HG03280 (cell line): Measurements from ENCODE around the gene PCAT7.
"Not testable (repeated sequence)": the region's sequence is repeated elsewhere in the genome, so short reads cannot be mapped to it uniquely, and the experiment has no call there.

Experiments
- ATAC-seq: cut with Tn5 transposase; IDR thresholded peaks from one replicate; pipeline ENCODE4 v1.9.1; 2021; ENCODE audit warnings: mild to moderate bottlenecking, moderate library complexity; ENCODE audit not compliant: unreplicated experiment

PCAT7 gene

DNA sequence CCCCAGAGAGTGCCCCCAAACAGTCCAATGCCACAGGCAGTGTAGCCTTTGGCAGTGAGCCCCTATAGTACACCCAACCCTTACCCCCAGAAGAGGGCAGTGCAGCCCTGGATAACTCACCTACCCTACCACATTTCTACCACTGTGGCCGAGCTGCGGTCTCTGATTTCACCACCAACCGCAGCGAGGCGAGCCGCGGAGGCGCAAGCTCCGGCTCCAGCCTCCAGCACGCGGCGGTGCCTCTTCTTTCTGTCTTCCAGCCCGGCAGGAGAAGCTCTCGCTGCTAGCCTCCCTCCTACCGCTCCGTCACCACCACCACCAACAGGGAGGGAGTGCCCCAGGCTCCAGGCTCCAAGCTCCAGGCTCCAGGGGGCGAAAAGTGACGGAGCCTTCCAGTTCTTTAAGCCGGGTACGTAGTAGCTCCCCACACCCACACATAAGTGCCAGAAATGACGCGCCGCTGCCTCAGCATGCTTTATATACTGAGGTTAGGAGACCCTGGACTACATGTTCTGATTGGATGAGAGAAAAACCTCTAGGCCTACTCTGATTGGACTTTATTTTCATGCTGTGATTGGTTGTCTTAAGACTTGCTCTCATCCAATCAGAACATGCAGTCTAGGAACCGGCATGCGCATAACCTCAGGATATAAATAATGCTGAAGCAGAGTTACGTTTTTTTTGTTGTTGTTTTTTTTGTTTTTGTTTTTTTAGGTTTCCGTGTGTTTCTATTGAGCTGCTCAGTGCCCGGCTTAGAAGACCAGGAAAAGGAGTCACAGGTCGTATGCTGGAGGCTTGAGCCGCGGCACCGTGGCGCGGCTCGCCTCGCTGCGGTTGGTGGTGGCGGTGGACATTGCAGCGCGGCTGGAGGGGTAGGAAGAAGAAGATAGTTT, at the start of gene PCAT7:
PCAT7 (plus strand) TSS at position 645 of the 893 bp plus-strand sequence.
- no peak for ATAC-seq

DNA sequence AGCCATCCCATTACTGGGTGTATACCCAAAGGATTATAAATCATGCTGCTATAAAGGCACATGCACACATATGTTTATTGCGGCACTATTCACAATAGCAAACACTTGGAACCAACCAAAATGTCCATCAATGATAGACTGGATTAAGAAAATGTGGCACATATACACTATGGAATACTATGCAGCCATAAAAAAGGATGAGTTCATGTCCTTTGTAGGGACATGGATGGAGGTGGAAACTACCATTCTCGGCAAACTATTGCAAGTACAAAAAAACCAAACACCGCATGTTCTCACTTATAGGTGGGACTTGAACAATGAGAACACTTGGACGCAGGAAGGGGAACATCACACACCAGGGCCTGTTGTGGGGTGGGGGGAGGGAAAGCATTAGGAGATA, 48.5 kb upstream of the PCAT7 start:
- not testable (repeated sequence) for ATAC-seq

DNA sequence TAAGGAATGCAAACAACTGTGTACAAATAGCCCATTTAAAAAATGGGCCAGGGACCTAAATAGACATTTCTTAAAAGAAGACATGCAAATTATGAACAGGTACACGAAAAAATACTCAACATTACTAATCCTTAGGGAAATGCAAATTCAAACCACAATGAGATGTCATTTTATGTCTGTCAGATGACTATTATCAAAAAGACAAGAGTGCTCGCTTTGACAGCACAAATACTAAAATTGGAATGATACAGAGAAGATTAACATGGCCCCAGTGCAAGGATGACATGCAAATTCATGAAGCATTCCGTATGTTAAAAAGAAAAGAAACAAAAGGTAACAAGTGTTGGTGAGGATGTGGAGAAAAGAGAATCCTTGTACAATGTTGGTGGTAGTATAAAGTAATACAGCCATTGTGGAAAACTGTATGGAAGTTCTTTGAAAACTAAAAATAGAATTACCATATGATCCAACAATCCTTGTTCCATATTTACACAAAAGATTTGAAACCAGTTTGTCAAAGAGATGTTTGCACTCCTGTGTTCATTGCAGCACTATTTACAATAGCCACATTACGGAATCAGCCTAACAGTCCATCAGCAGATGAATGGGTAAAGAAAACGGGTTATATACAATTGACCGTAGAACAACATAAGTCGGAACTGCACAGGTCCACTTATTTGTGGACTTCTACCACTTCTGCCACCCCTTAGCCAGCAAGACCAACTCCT, 47.2 kb upstream of the PCAT7 start:
- ATAC-seq: no peak

DNA sequence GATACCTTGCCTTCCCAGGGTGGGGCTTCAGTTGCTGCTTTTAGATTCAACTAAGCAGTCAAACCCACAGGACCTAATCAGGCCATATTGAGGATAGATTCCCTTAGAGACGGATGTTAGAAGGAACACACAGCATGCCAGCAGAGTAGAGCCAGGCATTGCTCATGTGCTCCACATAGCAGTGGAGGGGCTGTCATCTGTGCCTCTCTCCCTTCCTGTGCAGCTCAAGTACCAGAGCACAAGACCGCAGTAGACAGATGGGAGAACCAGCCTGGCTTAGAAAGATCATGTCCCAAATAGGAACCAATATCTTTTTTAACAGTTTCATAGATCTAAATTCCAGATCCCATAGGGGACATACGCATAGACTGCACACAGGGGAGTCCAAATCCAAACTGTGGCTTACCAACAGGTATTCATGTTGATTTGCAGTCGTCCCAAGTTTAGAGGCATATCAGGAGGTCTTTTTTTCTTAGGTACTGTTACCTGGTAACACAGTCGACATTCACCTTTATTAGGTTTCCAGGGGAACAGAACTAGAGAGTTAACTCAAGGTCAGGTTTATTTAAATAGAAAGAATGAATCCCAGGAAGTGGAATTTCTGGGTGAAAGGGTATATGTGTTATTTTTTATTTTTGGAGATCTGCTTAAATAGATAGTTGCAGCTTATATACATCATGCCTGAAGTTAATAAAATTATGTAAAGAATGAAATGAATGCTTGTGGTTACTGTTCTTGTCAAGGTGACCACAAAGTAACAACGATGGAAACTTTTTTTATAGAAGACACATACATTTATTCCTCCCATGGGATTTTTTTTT, 43.5 kb upstream of the PCAT7 start:
- no peak for ATAC-seq

DNA sequence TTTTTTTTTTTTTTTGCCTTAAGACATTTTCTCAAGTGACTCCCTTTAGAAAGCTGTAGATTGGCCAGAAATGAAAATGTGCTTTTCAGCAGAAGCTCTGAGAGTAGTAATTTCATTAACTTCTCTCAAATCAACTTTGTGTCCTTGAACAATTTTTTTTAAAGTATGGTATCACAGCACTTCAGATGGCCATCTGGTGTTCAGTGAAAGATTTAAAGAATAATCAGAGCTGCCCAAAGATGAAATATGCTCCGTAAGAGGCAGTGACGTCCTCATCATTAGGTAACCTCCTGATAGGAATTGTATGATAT, 43.0 kb upstream of the PCAT7 start:
- ATAC-seq: no peak

DNA sequence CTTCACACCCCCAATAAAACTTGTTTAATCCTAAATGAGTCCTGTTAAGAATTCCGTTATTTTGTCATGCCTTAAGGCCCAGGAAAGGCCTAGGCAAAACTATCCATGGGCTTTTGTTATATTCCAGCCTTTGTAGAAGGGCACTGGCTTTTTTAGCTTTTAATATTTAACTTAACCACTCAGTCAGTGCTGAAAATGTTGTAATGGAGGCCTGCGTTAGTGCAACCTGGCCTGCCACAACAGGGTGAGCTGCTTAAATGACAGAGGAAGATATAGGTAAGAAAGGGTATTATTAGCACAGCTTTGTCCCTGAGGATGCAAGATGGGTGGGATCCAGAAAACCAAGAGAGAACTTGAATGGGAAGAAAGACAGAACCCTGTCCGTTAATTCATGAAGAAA, 40.2 kb upstream of the PCAT7 start:
- no peak for ATAC-seq

DNA sequence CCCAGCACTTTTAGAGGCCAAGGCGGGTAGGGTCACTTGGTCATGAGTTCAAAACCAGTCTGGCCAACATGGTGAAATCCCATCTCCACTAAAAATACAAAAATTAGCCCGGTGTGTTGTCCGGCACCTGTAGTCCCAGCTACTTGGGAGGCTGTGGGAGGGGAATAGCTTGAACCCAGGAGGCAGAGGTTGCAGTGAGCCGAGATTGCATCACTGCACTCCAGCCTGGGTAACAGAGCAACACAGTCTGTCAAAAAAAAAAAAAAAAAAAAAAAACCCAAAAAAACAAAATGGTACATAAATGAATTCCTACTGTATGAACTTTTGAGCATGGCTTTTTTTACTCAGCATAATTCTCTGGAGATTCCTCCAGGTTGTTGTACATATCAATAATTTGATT, 37.6 kb upstream of the PCAT7 start:
- no peak for ATAC-seq

DNA sequence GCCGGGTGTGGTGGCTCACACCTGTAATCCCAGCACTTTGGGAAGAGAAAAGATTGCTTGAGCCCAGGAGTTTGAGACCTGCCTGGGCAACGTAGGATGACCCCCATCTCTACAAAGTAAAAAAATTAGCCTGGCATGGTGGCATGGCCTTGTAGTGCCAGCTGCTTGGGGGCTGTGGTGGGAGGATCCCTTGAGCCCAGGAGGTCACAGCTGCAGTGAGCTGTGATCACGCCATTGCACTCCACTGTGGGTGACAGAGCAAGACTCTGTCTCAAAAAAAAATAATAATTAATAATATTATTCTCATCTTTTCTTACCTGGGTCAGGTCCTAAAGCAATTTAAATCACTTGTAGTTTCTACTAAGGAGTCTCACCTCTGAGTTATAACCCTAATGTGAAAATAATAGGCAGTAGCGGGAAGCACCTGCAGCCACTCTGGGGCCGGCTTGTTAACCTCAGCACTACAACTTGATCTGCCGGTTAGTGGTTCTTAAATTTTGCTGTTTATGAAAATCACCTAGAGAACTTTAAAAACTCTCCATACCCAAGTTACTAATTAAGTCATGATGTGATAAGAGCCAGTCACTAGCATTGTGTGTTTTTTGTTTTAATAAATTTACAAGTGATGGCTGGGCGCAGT, 29.4 kb upstream of the PCAT7 start:
- ATAC-seq: no peak

DNA sequence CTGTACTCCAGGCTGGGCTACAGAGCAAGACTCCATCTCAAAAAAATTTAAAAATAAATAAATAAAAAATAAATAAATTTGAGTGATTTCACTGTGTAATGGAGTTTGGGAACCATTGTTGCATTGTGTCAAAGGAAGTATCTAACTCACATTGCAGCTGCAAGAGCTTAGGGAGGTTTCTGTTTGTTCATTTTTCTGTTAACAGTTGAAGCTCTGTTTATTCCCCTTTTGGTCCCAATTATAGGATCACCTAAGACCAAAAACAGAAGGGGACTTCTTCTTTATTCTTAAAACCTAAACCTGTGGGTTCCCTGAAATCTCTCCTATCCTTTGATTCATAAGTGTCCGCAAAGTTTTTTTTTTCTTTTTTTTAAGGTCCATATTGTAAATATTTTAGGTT, 28.6 kb upstream of the PCAT7 start:
- ATAC-seq: no peak

DNA sequence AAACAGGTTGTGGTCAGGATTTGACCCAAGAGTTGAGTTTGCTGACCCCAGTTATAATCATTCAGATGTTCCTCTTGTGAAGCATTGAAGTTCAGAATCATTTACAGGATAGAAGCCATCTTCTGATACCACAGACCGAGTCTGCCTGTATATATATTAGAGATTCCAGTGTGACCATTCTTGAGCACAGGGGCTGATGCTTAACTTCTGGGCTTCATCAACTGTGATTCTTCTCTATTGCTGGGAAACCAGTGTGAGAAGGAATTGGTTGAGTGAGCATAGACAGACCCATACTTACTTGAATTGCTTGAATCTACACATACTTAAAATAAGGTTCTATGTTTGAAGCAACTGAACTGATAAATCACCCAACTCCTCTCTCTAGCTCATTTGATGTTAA, 27.9 kb upstream of the PCAT7 start:
- no peak for ATAC-seq

DNA sequence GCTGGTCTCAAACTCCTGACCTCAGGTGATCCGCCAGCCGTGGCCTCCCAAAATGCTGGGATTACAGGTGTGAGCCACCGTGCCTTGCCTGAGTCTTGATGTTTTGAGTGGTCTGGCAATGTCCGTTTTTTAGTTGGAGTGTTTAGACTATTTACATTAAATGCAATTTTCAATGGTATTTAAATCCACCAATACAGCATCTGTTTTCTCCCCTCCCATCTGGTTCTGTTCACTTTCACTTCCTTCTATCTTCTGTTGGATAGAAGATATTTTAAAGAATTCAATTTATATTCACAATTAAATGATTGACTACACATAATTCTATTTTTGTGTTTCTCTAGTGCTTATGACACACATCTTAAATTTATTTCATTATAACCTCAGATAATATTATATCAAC, 26.0 kb upstream of the PCAT7 start:
- ATAC-seq: no peak

DNA sequence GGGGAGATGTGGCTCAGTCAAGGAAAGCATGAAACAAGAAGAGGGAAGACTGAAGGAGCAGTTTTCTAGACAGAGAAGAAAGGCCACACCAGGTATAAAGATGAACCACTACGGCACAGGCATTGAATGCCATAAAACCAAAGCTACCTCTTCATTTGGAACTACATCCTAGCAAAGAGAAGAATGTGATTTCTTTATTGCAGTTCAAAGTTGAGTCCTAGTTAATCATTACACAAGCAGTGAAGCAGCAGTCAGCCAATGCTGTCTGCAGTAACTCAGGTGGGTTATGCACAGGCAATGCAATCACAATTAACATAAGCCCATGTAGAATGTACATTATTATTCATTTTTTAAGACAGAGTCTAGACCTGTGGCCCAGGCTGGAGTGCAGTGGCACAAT, 21.7 kb upstream of the PCAT7 start:
- ATAC-seq: no peak

DNA sequence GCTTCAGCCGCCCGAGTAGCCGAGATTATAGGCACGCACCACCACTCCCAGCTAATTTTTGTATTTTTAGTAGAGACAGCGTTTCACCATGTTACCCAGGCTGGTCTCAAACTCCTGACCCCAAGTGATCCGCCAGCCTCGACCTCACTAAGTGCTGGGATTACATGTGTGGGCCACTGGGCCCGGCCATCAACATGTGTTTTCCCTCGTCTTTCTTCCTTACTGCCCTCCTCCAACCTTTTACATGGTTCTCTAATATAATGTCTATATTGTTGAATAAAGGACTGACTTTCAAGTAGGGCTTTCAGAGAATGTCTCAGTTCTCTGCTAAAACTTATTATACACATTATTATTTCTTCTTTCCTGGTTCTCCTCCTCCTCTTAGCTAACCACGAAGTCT, 21.3 kb upstream of the PCAT7 start:
- ATAC-seq: no peak

DNA sequence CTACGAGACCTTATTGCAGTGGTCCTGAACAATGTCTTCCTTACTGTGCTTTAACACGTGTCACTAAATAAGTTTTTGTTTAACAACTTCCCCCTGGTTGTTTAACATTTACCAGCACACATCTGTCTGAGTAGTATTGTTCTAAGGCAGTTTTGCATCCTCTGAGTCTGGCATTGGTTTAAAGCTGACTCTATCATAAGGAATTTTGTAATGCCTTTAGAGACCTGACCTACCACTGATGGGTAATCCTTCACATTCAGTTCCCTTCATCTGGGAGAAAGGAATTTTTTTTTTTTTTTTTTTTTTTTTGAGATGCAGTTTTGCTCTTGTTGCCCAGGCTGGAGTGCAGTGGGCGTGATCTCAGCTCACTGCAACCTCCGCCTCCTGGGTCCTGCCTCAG, 20.0 kb upstream of the PCAT7 start:
- ATAC-seq: no peak

DNA sequence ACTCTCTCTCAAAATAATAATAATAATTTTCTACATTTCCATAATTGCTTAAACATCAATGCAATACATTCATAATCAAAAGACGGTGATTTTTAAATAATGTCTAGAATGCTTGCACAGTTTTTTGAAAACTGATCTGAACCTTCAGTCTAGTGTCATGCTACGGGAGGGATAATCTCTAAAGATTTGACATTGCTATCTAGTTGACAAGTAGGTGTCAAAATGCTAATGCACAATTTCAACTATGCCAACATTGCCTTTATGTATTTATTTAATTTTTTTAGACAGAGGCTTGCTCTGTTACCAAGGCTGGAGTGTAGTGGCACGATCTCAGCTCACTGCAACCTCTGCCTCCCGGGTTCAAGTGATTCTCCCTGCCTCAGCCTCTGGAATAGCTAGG, 16.0 kb upstream of the PCAT7 start:
- ATAC-seq: no peak

DNA sequence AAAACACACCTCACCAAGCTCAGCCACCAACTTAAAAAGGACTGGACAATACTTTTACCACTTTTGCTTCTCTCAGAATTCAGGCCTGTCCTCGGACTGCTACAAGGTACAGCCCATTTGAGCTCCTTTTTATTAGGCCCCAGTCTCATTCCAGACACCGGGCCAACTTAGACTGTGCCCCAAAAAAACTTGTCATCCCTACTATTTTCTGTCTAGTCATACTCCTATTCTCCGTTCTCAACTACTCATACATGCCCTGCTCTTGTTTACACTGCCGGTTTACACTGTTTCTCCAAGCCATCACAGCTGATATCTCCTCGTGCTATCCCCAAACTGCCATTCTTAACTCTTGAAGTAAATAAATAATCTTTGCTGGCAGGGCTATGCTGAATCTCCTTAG, 10.5 kb upstream of the PCAT7 start:
- not testable (repeated sequence) for ATAC-seq

DNA sequence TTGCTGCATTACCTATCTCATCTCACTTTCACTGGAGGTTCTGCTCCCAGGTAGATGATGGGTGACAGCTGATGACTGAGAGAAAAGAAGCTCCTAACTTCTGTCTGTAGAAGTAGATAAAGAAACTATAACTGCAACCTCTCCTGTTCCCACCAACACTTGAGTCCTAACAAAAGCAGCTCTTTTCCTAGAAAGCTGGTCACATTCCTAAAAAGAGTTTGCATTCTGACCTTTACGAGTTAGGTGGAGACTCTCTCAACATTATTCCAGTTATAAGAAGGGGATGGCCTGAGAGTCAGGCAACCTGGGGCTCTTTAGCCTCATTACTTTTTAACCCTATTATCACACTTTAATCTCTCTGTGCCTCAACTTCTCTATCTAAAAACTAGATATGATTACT, 8.9 kb upstream of the PCAT7 start:
- ATAC-seq: no peak

DNA sequence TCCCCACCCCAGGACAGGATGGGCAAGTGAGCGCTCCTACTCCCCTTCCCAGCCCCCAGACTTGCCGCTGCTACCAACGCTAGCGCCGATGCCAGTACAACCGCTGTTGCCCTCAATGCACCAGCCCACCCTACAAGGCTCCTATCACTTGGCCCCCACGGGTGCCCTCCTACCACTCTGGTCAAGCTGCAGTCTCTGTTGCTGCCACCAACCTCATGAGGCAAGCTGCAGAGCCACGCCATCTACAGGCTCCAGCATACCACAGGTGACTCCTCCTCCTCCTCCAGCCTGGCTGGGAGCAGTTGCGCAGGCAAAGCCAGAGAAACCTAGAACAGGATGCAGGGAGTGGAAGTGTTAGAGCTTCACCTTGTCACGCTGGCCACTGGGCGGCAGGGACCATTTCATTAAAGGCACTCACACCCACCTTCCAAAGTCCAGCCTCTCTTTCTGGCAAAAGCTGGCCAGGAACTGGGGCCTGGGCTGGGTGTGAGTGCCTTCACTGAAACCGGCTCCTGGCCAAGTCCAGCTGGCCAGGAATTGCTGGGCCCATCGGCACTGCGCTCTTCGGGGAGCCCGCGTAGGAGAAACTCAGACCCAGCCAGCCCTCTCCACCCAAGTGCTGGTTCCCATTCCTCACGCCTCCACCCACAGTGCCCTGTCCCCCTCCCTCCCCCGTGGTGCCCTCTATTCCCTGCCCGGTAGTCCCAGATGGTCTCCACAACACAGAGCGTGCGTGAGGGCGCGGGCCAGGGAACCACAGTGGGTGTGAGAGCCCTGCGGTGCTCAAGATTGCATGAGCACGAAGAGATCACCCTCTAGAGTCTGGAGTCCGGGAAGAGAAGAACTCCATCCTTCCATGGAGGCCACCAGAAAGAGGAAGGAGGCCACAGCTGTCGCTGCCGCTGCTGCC, 1.6 kb upstream of the PCAT7 start:
- no peak for ATAC-seq

DNA sequence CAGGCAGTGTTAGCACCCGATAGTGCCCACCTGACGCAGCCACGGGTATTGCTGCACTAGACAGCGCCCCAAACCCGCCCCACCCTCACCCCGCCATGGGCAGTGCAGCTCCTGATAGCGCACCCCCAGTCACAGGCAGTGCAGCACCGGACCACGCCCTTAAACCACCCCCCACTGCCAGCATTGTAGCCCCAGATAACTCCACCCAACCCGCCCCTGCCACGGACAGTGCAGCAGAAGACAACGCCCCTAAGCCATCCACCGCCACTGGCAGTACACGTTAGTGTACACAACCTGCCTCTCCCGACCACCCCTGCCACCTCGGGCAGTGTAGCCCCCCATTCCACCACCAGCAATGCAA, 825 bp upstream of the PCAT7 start:
- ATAC-seq: no peak

DNA sequence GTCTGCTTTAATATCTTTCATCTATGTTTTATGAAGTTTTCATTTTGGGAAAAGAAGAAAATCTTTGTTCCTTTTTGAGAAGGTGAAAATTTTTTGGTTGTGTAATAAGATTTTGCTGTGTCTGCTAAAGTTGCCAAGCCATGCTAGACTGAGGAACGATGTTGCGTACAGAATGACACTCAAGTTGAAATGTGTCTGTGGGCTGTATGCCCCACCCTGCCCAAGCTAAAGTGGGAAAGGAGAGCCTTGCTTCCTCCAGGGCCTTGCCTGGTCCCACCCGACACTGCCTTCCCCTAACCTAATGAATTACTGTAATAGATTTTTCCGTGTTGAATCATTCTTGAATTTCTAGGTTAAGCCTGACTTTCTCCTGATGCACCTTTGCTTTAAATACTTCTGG, 2.5 kb downstream of the PCAT7 start:
- no peak for ATAC-seq
